OCI-LY3 (cell line): ENCODE measurements around the gene NOSTRIN.

Experiments used
- CTCF ChIP-seq: fragments of 200-600, 300-600 bp; sonication (generic); IDR thresholded peaks from 2 replicates; pipeline ENCODE4 v1.5.1; 2014; ENCODE audit warnings: antibody characterized with exemption, low read length, low read depth
- EZH2phosphoT487 ChIP-seq: fragments of 200-600 bp; shearing (Covaris generic); IDR thresholded peaks from 2 replicates; pipeline ENCODE4 v1.6.1; 2018; ENCODE audit warnings: antibody characterized with exemption, mixed run types, low read depth

- no peak for TF ChIP-seq CTCF
- no peak for TF ChIP-seq EZH2phosphoT487
Observed at GRCh38 chr2:168889635-168890005, 87.2 kb downstream of the NOSTRIN start.
